SK-N-SH (cell line): Measurements from ENCODE around the gene MRPS24. TPM values are rescaled to one million over a fixed set of nuclear protein-coding genes. Genes with fewer than 3 reads are reported as not detected.

ENCODE experiments used
- CTCF ChIA-PET: fragments of 300-600, 350-600 bp; formaldehyde crosslinking; extraction: SDS; loops from one replicate; lab custom pipeline; 2021; lab: Yijun Ruan, JAX
- POLR2A ChIA-PET: fragments of 350-600 bp; sonication (Branson Sonifier 250); formaldehyde crosslinking; extraction: SDS; loops from one replicate; lab custom pipeline; 2020; ENCODE audit warnings: antibody characterized with exemption, inconsistent platforms; lab: Yijun Ruan, JAX
- DNase-seq: peaks from one replicate; pipeline ENCODE4 v3.0.0; 2012
- H2AFZ ChIP-seq: fragments of 200-600 bp; sonication (generic); 2 replicates; pipeline ENCODE4 v1.8.1; 2016; ENCODE audit warnings: antibody characterized with exemption, mild to moderate bottlenecking, low read depth
- H3F3A ChIP-seq: fragments of 200-600 bp; sonication (generic); replicated peaks from 2 replicates; pipeline ENCODE3; 2016; ENCODE audit warnings: antibody characterized with exemption, mild to moderate bottlenecking; ENCODE audit not compliant: insufficient read depth
- H3K27ac ChIP-seq, 2 experiments: fragments of 200-500 bp in 1 of 2; fragments of 200-600 bp in 1 of 2; sonication (Bioruptor generic) in 1 of 2; sonication (generic), shearing (Covaris generic) in 1 of 2; 2 replicates each; pipeline versions ENCODE4 v1.5.1 to v1.6.1; 2014 to 2016; ENCODE audit warnings: low read depth in 2 of 2, inconsistent platforms in 1 of 2, low read length in 1 of 2, mild to moderate bottlenecking in 1 of 2, mixed read lengths in 1 of 2
- H3K27me3 ChIP-seq: fragments of 200-600 bp; sonication (generic), shearing (Covaris generic); 2 replicates; pipeline ENCODE4 v1.6.1; 2016; ENCODE audit warnings: mixed run types; ENCODE audit not compliant: insufficient read depth
- H3K36me3 ChIP-seq, 2 experiments: fragments of 200-500 bp in 1 of 2; fragments of 200-600 bp in 1 of 2; sonication (Bioruptor generic) in 1 of 2; sonication (generic) in 1 of 2; replicated peaks in 1 of 2; 2 replicates each; pipeline versions ENCODE3 to v1.5.1; 2014 to 2016; ENCODE audit warnings: low read length in 1 of 2, mild to moderate bottlenecking in 1 of 2; ENCODE audit not compliant: insufficient read depth in 2 of 2, control insufficient read depth in 1 of 2
- H3K4me1 ChIP-seq, 2 experiments: fragments of 200-500 bp in 1 of 2; fragments of 200-600 bp in 1 of 2; sonication (Bioruptor generic) in 1 of 2; sonication (generic), shearing (Covaris generic) in 1 of 2; 2 replicates each; pipeline versions ENCODE4 v1.5.1 to v1.6.1; 2014 to 2016; ENCODE audit warnings: low read depth in 1 of 2, low read length in 1 of 2, mixed run types in 1 of 2; ENCODE audit not compliant: insufficient read depth in 2 of 2, control insufficient read depth in 1 of 2
- H3K4me2 ChIP-seq: fragments of 200-600 bp; sonication (generic), shearing (Covaris generic); 2 replicates; pipeline ENCODE4 v1.6.1; 2017; ENCODE audit warnings: mixed run types
- H3K4me3 ChIP-seq, 2 experiments: fragments of 200-500 bp in 1 of 2; fragments of 200-600 bp in 1 of 2; sonication (Bioruptor generic) in 1 of 2; sonication (generic), shearing (Covaris generic) in 1 of 2; 2 replicates each; pipeline versions ENCODE4 v1.5.1 to v1.8.1; 2014 to 2016; ENCODE audit warnings: low read depth in 2 of 2, inconsistent platforms in 1 of 2, low read length in 1 of 2, mild to moderate bottlenecking in 1 of 2, mixed read lengths in 1 of 2, moderate library complexity in 1 of 2
- H3K79me2 ChIP-seq: fragments of 200-600 bp; sonication (generic); 2 replicates; pipeline ENCODE4 v1.8.1; 2017; ENCODE audit warnings: mild to moderate bottlenecking; ENCODE audit not compliant: insufficient read depth
- H3K9ac ChIP-seq: fragments of 200-600 bp; sonication (generic); 2 replicates; pipeline ENCODE4 v1.6.1; 2017; ENCODE audit warnings: mixed run types
- H3K9me2 ChIP-seq: fragments of 200-600 bp; sonication (generic); 2 replicates; pipeline ENCODE4 v1.6.1; 2017; ENCODE audit warnings: mixed run types
- H3K9me3 ChIP-seq: fragments of 200-600 bp; sonication (generic); 2 replicates; pipeline ENCODE4 v1.6.1; 2017; ENCODE audit warnings: mixed run types, mild to moderate bottlenecking, moderate library complexity
- H4K20me1 ChIP-seq: fragments of 200-600 bp; sonication (generic); 2 replicates; pipeline ENCODE4 v1.6.1; 2017; ENCODE audit warnings: mild to moderate bottlenecking, mixed run types; ENCODE audit not compliant: insufficient read depth
- CHD2 ChIP-seq: fragments of 150-350 bp; IDR thresholded peaks from 2 replicates; pipeline ENCODE4 v1.6.1; 2018; ENCODE audit warnings: low read length; ENCODE audit not compliant: partially characterized antibody
- CTCF ChIP-seq: fragments of 200-600 bp; sonication (generic); IDR thresholded peaks from 2 replicates; pipeline ENCODE4 v1.6.1; 2017; ENCODE audit warnings: antibody characterized with exemption, mild to moderate bottlenecking, moderate library complexity
- ELF1 ChIP-seq: IDR thresholded peaks from 2 replicates; pipeline ENCODE4 v1.4.0; 2012
- EZH2phosphoT487 ChIP-seq: fragments of 200-600 bp; sonication (generic); IDR thresholded peaks from 2 replicates; pipeline ENCODE4 v1.6.1; 2017; ENCODE audit warnings: low read depth, mixed run types, mild to moderate bottlenecking, antibody characterized with exemption, moderate library complexity, borderline replicate concordance
- FOXJ3 ChIP-seq: sonication (generic); formaldehyde crosslinking; IDR thresholded peaks from 2 replicates; pipeline ENCODE4 v1.5.1; 2020; ENCODE audit warnings: mild to moderate bottlenecking, missing genetic modification reagents
- FOXM1 ChIP-seq: IDR thresholded peaks from 2 replicates; pipeline ENCODE4 v1.4.0; 2012; ENCODE audit warnings: low read depth, mild to moderate bottlenecking
- JUND ChIP-seq: IDR thresholded peaks from 2 replicates; pipeline ENCODE4 v1.4.0; 2012
- MEF2A ChIP-seq: IDR thresholded peaks from 2 replicates; pipeline ENCODE4 v1.4.0; 2012; ENCODE audit warnings: low read depth, borderline replicate concordance
- MXI1 ChIP-seq: IDR thresholded peaks from 2 replicates; pipeline ENCODE4 v1.6.1; 2012; ENCODE audit warnings: mild to moderate bottlenecking, low read depth, low read length, improper control_type of control experiment
- NFIC ChIP-seq: IDR thresholded peaks from 2 replicates; pipeline ENCODE4 v1.4.0; 2012; ENCODE audit warnings: borderline replicate concordance
- NRF1 ChIP-seq: IDR thresholded peaks from 2 replicates; pipeline ENCODE4 v1.6.1; 2012; ENCODE audit warnings: low read depth, mild to moderate bottlenecking, low read length
- PBX3 ChIP-seq: IDR thresholded peaks from 2 replicates; pipeline ENCODE4; 2012
- POLR2AphosphoS5 ChIP-seq: IDR thresholded peaks from 2 replicates; pipeline ENCODE4 v1.6.1; 2012; ENCODE audit warnings: low read depth, low read length
- RAD21 ChIP-seq: IDR thresholded peaks from 2 replicates; pipeline ENCODE4 v1.6.1; 2012; ENCODE audit warnings: mild to moderate bottlenecking, low read length
- SIN3A ChIP-seq: IDR thresholded peaks from 2 replicates; pipeline ENCODE4 v1.6.1; 2012; ENCODE audit warnings: low read depth, mild to moderate bottlenecking, low read length, moderate library complexity, borderline replicate concordance
- SMC3 ChIP-seq: IDR thresholded peaks from 2 replicates; pipeline ENCODE4 v1.6.1; 2012; ENCODE audit warnings: low read depth, low read length, improper control_type of control experiment
- TCF12 ChIP-seq: IDR thresholded peaks from 2 replicates; pipeline ENCODE4 v1.4.0; 2012
- YY1 ChIP-seq: IDR thresholded peaks from 2 replicates; pipeline ENCODE4 v1.4.0; 2012; ENCODE audit warnings: low read depth, mild to moderate bottlenecking
- WGBS: methylation state at CpG from one replicate; pipeline ENCODE4 v1.1.6; 2017; ENCODE audit warnings: low lambda C conversion rate; 5-methylcytosine and 5-hydroxymethylcytosine counted together
- polyA plus RNA-seq, 3 experiments: library from polyadenylated mRNA; depleted of rRNA; stranded (reverse); fragments of >200 nt; gene quantifications; 2 replicates each; pipeline ENCODE4 v1.2.3, GENCODE V29; 2012
- TF ChIP-seq, protein P1 (sequence below): IDR thresholded peaks from 2 replicates; pipeline ENCODE4 v1.6.1; 2012; ENCODE audit warnings: mild to moderate bottlenecking, low read depth, low read length, moderate library complexity

Gene MRPS24
- polyA plus RNA-seq, 1 of the 3 experiments (the other 2 are of a cell fraction), result 234 TPM

DNA sequence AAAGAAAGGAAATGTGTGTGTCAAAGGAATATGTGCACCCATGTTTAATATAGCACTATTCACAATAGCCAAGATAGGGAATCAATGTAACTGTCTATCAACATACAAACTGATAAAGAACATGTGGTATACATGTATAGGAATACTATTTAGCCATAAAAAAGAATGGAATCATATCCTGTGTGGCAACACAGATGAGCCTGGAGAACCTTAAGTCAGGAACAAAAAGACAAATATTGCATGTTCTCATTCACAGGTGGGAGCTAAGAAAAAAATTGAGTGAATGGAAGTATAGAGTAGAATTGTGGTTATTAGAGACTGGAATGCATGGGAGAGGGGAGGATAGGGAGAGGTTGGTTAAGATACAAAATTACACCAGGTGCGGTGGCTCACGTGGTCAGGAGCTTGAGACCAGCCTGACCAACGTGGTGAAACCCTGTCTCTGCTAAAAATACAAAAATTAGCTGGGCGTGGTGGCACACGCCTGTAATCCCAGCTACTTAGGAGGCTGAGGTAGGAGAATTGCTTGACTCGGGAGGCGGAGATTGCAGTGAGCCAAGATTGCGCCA is 26.6 kb upstream of the MRPS24 start:
- H3K9me2 ChIP-seq, result no peaks in the 10 kb centered on the region
- H3K36me3 ChIP-seq, result peaks cover 0 to 22% of the 10 kb centered on the region in 2 experiments
- TF ChIP-seq TCF12, result no peak
- TF ChIP-seq EZH2phosphoT487, result no peak
- no peak for TF ChIP-seq RAD21
- no peak for TF ChIP-seq NRF1
- no peak for TF ChIP-seq NFIC
- TF ChIP-seq PBX3, result no peak
- TF ChIP-seq JUND, result no peak
- TF ChIP-seq MXI1, result no peak
- no peak for TF ChIP-seq CTCF
- no peak for TF ChIP-seq FOXJ3
- TF ChIP-seq FOXM1, result no peak
- TF ChIP-seq CHD2, result no peak
- TF ChIP-seq YY1, result no peak
- TF ChIP-seq SMC3, result no peak
- TF ChIP-seq SIN3A, result no peak
- TF ChIP-seq POLR2AphosphoS5, result no peak
- TF ChIP-seq, protein P1, sequence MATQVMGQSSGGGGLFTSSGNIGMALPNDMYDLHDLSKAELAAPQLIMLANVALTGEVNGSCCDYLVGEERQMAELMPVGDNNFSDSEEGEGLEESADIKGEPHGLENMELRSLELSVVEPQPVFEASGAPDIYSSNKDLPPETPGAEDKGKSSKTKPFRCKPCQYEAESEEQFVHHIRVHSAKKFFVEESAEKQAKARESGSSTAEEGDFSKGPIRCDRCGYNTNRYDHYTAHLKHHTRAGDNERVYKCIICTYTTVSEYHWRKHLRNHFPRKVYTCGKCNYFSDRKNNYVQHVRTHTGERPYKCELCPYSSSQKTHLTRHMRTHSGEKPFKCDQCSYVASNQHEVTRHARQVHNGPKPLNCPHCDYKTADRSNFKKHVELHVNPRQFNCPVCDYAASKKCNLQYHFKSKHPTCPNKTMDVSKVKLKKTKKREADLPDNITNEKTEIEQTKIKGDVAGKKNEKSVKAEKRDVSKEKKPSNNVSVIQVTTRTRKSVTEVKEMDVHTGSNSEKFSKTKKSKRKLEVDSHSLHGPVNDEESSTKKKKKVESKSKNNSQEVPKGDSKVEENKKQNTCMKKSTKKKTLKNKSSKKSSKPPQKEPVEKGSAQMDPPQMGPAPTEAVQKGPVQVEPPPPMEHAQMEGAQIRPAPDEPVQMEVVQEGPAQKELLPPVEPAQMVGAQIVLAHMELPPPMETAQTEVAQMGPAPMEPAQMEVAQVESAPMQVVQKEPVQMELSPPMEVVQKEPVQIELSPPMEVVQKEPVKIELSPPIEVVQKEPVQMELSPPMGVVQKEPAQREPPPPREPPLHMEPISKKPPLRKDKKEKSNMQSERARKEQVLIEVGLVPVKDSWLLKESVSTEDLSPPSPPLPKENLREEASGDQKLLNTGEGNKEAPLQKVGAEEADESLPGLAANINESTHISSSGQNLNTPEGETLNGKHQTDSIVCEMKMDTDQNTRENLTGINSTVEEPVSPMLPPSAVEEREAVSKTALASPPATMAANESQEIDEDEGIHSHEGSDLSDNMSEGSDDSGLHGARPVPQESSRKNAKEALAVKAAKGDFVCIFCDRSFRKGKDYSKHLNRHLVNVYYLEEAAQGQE, result no peak
- no peak for TF ChIP-seq MEF2A
- no peak for TF ChIP-seq ELF1
- H4K20me1 ChIP-seq, result peaks cover 45% of the 10 kb centered on the region
- H3K9me3 ChIP-seq, result no peaks in the 10 kb centered on the region
- H3K4me3 ChIP-seq, result no peak overlapping the region
- no peak overlapping the region for H3K4me2 ChIP-seq
- H3F3A ChIP-seq, result no peaks in the 10 kb centered on the region
- ChIA-PET POLR2A (no interaction called here), CTCF (interaction anchor here (1.4 kb wide), 1 partner anchor 57 kb away, joined by 4 read pairs; no protein-coding TSS in a partner anchor)
- no peak overlapping the region for H3K27ac ChIP-seq
- peaks cover 98% of the 10 kb centered on the region for H3K79me2 ChIP-seq
- H3K27me3 ChIP-seq, result no peaks in the 10 kb centered on the region
- H3K9ac ChIP-seq, result no peak overlapping the region
- DNase-seq, result no peak
- 93% methylated on average over 8 of the region's 8 CpGs for WGBS
- H2AFZ ChIP-seq, result no peak overlapping the region
- H3K4me1 ChIP-seq, result no peaks in the 10 kb centered on the region
